Colonic mucosa (tissue), 4 donors: ENCODE results near the gene DOCK9. TPM values are rescaled to one million over a fixed set of nuclear protein-coding genes. Genes with fewer than 3 reads are reported as not detected.

Experiments
- DNase-seq: peaks from one replicate; pipeline ENCODE4 v3.0.0-alpha.2; 2020
- H3K27ac ChIP-seq: fragments of 200-600 bp; one replicate; pipeline ENCODE4 v1.8.0; 2021
- H3K27me3 ChIP-seq: fragments of 200-600 bp; one replicate; pipeline ENCODE4 v1.8.0; 2021
- H3K36me3 ChIP-seq: fragments of 200-600 bp; one replicate; pipeline ENCODE4 v1.8.0; 2021
- H3K4me1 ChIP-seq: fragments of 200-600 bp; one replicate; pipeline ENCODE4 v1.8.0; 2021; ENCODE audit warnings: mild to moderate bottlenecking
- H3K4me3 ChIP-seq: fragments of 200-600 bp; one replicate; pipeline ENCODE4 v1.8.0; 2021
- H3K9ac ChIP-seq, 2 donors: one replicate each; pipeline ENCODE4 v1.7.0; 2013; ENCODE audit warnings: control low read depth in 2 of 2, low read depth in 2 of 2, low read length in 2 of 2
- H3K9me3 ChIP-seq: fragments of 200-600 bp; one replicate; pipeline ENCODE4 v1.8.0; 2021
- intact Hi-C: fragments of 100-400 bp; cut with DNase I; formaldehyde crosslinking; loops from one replicate; pipeline ENCODE4 v1.14.1; 2022
- total RNA-seq, 2 donors: library from RNA; stranded (reverse); fragmentation: NEBNext Ultra II Directional in 1 of 2; extraction: Animal tissue kit (Norgen Biotek cat#: 25700) in 1 of 2; gene quantifications; one replicate each; pipeline ENCODE4 v1.2.1, GENCODE V29; 2021
- TF ChIP-seq, protein P1 (sequence below): fragments of 200-600 bp; IDR thresholded peaks from one replicate; pipeline ENCODE4 v1.8.0; 2022; ENCODE audit warnings: antibody characterized with exemption, mild to moderate bottlenecking
- donor health status: healthy.
- donor health status: DM: no; HTN: no; CAD: no.
- donor health status: DM: no; HTN: no; CAD: no.

DOCK9 gene
- total RNA-seq, 2 donors from 2014 or later = 42.3 to 52.4 TPM

DNA sequence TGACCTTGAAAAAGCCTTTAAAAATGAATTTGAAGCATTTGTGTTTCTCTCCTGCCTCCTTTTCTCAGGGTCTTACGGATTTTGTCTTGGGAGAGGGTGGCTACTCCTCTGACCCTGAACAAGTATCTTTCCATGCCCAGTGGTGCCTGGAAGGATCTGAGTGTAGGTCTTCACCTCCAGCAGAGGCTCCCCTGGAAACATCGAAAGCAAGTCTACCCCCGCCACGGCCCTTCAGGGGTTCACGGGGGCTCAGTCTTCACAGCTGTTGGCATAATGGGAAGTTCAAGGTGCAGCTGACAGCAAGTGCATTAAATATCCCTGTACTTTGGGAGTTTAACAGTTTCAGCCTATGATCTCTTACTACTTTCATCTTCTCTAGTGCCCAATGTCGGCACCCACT is 182.6 kb downstream of the DOCK9 start:
- TF ChIP-seq, protein P1, sequence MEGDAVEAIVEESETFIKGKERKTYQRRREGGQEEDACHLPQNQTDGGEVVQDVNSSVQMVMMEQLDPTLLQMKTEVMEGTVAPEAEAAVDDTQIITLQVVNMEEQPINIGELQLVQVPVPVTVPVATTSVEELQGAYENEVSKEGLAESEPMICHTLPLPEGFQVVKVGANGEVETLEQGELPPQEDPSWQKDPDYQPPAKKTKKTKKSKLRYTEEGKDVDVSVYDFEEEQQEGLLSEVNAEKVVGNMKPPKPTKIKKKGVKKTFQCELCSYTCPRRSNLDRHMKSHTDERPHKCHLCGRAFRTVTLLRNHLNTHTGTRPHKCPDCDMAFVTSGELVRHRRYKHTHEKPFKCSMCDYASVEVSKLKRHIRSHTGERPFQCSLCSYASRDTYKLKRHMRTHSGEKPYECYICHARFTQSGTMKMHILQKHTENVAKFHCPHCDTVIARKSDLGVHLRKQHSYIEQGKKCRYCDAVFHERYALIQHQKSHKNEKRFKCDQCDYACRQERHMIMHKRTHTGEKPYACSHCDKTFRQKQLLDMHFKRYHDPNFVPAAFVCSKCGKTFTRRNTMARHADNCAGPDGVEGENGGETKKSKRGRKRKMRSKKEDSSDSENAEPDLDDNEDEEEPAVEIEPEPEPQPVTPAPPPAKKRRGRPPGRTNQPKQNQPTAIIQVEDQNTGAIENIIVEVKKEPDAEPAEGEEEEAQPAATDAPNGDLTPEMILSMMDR = no peak
- Histone ChIP-seq H3K4me3 (no peak overlapping the region), H3K9ac (no peak overlapping the region), H3K27ac (no peak overlapping the region), H3K9me3 (no peaks in the 10 kb centered on the region), H3K27me3 (no peaks in the 10 kb centered on the region), H3K4me1 (no peaks in the 10 kb centered on the region), H3K36me3 (peaks cover 3% of the 10 kb centered on the region)
- intact Hi-C loops = no loop called here
- DNase-seq = no peak

DNA sequence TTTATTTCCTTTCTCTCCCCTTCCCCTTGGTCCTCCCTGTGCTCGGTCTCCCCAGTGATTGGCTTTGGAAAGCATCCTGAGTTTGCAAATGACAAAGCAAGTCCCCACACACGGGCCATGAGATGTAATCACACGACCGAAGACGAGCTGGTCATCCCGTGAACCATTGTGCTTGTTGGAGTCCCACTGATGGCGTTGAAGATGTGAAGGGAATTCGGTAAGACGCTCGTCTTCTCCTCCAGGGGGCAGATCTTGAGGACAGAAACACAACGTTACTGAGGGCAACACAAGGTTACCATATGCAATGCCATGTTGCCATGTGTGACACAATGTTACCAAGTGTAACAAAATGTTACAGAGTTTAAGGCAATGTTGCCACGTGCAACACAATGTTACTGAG is 183.4 kb downstream of the DOCK9 start:
- intact Hi-C loops = no loop called here
- H3K27me3 ChIP-seq = no peaks in the 10 kb centered on the region
- no peak overlapping the region for H3K27ac ChIP-seq
- H3K9ac ChIP-seq = no peak overlapping the region
- no peak overlapping the region for H3K4me3 ChIP-seq
- TF ChIP-seq, protein P1 = no peak
- H3K36me3 ChIP-seq = peaks cover under 1% of the 10 kb centered on the region
- no peaks in the 10 kb centered on the region for H3K9me3 ChIP-seq
- no peak for DNase-seq
- H3K4me1 ChIP-seq = no peaks in the 10 kb centered on the region

DNA sequence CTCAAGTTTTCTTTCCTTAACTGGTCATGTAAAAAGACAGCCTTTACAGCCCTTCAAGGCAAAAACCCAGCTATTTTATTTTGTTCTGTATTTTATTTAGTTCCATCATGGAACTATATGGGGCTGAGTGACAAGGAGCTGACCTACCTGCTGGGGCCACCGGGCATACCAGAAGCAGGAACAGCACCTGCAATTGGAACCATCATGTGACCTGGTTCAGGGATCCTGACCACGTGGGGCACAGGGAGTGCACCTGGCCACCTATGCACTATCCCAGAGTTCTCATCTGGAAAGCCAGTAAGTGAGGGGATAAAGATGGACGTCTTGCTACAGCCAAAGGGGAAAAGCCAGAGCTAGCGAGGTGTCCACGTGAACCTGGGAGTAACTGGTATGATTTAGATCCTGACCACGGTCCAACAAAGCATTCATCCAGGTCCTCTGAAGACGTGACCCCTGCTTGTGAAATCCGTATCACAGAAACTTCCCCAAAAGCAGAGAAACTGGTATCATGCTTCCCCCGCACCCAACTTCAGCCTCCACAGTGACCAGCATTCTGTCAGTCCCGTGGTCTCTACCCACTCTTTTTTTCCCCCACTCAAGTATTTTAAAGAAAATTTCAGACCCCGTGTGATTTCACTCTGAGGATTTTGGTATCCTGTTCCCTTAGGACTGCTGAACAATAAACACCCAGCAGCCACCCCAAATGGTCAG is 184.9 kb downstream of the DOCK9 start:
- Histone ChIP-seq H3K9ac (no peak overlapping the region), H3K9me3 (no peaks in the 10 kb centered on the region), H3K27ac (no peak overlapping the region), H3K27me3 (no peaks in the 10 kb centered on the region), H3K4me3 (no peak overlapping the region), H3K4me1 (no peaks in the 10 kb centered on the region), H3K36me3 (no peaks in the 10 kb centered on the region)
- TF ChIP-seq, protein P1 = no peak
- intact Hi-C loops = no loop called here
- DNase-seq = no peak

DNA sequence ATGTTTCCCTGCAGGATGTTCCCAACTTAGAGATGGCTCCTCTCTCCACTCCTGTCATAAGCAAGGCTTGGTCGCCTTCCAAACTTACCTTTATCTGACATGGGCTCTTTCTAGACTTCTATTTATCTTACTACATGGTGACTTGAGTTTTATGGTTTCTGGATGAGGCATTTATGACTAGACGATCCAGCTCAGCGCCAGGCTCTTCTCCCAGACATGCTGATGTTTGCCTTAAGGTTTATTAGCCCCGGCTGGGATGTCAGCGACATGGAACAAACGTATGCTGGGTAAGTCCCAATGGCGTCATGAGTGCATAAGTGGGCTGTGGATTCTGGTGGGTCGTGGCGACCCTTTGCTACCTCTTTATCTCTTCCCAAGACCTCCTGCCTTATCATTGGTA is 185.5 kb downstream of the DOCK9 start:
- Histone ChIP-seq H3K27ac (no peak overlapping the region), H3K9me3 (no peaks in the 10 kb centered on the region), H3K27me3 (no peaks in the 10 kb centered on the region), H3K9ac (no peak overlapping the region), H3K4me1 (no peaks in the 10 kb centered on the region), H3K36me3 (no peaks in the 10 kb centered on the region), H3K4me3 (no peak overlapping the region)
- intact Hi-C loops = no loop called here
- TF ChIP-seq, protein P1 = no peak
- no peak for DNase-seq

DNA sequence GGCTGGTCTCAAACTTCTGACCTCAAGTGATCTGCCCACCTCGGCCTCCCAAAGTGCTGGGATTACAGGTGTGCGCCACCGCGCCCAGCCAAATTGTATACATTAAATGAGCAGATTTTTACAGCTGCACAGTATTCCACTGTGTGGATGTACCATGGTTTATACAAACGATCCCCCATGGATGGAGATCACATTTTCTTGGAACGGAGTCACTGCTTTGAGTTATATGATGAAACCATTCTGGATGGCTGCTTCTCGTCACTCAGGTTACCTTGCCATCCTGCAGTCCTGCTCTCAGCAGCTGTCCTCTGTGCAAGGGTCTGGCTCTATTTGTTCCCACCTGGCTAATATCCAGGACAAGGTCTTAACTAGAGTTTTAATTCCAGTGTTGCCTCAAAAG is 186.3 kb downstream of the DOCK9 start:
- no peak overlapping the region for H3K27ac ChIP-seq

More for the DNA sequence above, 186.3 kb downstream of the DOCK9 start:
- intact Hi-C loops = no loop called here
- DNase-seq = no peak
- Histone ChIP-seq H3K4me3 (no peak overlapping the region), H3K9ac (no peak overlapping the region), H3K36me3 (no peaks in the 10 kb centered on the region), H3K9me3 (no peaks in the 10 kb centered on the region), H3K27me3 (no peaks in the 10 kb centered on the region), H3K4me1 (no peaks in the 10 kb centered on the region)
- TF ChIP-seq, protein P1 = no peak
